ENCODE measurements around the gene VWA3B.

DNA sequence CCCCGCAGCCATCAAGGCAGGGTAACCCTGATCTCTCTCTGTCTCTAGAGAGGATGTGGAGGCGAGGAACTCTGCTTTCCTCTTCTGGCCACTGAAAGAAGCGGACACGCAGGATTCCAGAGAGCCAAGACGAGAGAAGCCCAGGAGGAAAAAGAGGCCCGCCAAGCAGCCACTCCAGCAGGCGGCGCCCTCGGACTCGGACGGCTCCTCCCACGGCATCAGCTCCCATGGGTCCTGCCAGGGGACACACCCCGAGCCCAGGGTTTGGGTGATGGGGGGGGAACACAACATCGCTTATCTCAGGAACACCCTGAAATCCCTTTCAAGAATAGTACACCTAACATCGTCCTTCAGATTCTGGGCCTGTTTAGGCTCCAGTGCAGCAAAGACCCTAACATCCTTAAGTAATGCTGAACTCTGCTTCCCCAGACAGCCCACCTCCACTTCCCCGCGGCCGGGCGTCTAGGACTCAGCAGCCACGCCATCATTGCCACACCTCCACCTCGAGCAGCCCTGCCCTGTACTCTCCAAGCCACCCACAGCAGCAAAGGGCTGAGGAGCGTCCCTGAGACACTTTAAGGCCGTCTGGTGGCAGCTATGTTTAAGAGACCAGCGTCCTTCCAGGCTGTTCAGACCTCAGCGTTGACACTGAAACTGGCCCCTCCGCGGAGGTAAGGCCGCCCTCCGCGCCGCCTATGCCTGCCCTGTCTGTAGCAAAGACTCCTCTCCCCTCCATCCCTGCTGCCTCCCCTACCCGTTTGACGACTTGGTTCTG, 225.0 kb downstream of the VWA3B start:
- TF ChIP-seq, protein P1, sequence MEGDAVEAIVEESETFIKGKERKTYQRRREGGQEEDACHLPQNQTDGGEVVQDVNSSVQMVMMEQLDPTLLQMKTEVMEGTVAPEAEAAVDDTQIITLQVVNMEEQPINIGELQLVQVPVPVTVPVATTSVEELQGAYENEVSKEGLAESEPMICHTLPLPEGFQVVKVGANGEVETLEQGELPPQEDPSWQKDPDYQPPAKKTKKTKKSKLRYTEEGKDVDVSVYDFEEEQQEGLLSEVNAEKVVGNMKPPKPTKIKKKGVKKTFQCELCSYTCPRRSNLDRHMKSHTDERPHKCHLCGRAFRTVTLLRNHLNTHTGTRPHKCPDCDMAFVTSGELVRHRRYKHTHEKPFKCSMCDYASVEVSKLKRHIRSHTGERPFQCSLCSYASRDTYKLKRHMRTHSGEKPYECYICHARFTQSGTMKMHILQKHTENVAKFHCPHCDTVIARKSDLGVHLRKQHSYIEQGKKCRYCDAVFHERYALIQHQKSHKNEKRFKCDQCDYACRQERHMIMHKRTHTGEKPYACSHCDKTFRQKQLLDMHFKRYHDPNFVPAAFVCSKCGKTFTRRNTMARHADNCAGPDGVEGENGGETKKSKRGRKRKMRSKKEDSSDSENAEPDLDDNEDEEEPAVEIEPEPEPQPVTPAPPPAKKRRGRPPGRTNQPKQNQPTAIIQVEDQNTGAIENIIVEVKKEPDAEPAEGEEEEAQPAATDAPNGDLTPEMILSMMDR (conservative IDR thresholded peaks at IDR 0.05; ENCODE audit: low read length): no peak
- TF ChIP-seq EZH2phosphoT487 (IDR thresholded peaks at IDR 0.05; ENCODE audit: borderline replicate concordance): no peak
